Activated CD8-positive, alpha-beta memory T cell treated with anti-CD3 and anti-CD28 coated beads, Interleukin-2, amount 50 U/mL, for 48 hours (primary cell): ENCODE data around the gene MAP4K4.
"Not testable (repeated sequence)": the region's sequence is repeated elsewhere in the genome, so short reads cannot be mapped to it uniquely, and the experiment has no call there.

Experiments
- DNase-seq: peaks from one replicate; pipeline ENCODE4 v3.0.0-alpha.2; 2020

MAP4K4 gene

DNA sequence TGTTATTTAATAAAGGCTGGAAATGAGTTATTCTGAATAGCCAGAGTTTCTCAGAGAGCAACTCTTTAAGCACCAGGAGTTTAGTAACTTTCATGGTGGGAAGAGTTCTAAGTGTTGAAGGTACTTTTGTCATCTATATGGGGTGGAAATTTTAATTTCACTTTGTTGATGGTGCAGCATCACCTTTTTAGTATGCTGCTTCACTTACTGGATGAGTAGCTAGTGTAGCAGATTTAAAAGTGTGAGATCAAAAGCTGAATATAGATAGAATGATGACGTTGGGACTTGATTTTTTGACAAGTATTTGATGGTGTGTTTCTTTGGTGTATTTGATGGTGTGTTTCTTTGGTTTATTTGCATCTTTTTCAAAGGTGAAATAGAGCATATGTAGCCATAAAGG is 47.3 kb downstream of the MAP4K4 start:
- no peak for DNase-seq

DNA sequence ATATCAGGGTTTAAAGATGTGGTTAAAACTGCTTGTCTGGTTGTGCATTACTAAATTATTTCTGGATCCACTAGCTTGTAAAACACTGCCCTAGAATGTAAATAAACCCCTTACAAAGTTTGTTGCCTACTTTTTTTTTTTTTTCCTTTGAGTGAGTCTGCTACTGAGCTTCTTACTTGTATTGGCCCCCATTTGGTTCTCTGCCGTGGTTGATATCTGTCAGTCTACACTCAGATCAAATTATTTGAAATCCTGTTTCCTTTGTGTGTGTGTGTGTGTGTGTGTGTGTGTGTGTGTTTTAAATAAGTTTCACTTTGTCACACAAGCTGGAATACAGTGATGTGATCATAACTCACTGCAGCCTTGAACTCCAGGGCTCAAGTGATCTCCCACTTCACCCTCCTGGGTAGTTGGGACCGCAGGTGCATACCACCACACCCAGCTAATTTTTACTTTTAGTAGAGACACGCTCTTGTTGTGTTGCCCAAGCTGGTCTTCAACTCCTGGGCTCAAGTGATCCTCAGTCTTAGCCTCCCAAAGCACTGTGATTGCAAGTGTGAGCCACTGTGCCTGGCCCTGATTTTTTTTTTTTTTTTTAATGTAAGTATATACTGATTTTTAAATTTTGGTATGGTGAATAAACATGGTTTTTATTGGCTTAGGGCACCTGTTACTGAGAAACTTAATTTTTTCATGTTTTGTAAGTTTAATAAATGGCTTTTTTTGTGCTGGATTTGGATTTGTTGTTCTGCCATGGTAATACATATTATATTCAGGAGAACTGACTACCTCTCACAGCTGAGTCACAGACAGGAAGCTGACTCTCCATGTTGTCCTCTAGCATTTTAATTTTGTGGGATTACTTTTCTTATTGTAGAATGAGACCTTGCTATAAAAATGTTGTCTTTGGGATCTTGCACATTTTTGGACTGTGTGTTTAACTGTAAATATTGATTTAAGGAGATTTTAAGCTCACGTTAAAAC is 48.5 kb downstream of the MAP4K4 start:
- DNase-seq: no peak

DNA sequence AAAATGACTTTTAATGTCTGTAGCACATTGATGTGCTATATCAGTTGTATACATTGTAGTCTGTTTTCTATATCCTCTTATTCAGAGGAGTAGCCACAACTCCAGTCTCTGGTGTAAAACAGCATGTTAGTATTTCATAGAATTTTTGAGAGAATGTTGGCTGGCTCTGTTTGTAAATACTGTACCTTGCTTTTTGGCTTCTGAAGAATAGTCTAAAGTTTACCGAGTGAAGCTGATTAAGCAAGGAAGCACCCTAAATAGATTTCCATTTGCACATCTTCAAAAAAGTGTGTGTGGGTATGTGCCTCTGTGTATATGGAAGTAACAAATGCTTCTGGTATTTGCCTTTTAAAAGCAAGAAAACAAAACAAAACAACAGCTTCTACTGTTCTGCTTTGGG is 50.5 kb downstream of the MAP4K4 start:
- DNase-seq: no peak

DNA sequence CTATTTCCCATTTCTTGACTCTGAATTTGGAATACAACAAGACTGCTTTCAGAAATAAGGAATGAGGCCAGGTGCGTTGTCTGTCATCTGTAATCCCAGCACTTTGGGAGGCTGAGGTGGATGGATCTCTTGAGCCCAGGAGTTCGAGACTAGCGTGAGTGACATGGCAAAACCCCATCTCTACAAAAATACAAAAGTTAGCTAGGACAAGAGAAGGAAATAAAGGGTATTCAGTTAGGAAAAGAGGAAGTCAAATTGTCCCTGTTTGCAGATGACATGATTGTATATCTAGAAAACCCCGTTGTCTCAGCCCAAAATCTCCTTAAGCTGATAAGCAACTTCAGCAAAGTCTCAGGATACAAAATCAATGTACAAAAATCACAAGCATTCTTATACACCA is 51.0 kb downstream of the MAP4K4 start:
- DNase-seq: not testable (repeated sequence)

DNA sequence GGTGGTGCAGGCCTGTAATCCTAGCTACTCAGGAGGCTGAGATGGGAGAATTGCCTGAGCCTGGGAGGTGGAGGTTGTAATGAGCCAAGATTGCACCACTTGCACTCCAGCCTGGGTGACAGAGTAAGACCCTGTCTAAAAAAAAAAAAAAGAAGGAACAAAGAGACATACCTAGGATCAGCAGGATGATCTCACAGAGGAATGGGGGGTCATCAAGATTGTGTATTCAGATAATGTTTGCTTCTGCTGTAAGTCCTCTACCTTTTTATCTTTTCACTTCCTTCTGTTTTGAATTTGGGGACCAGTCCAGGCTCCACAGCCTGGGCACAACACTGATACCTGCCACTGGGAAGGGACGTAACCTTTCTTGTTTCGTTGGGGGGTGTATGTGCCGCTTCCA is 53.2 kb downstream of the MAP4K4 start:
- no peak for DNase-seq

DNA sequence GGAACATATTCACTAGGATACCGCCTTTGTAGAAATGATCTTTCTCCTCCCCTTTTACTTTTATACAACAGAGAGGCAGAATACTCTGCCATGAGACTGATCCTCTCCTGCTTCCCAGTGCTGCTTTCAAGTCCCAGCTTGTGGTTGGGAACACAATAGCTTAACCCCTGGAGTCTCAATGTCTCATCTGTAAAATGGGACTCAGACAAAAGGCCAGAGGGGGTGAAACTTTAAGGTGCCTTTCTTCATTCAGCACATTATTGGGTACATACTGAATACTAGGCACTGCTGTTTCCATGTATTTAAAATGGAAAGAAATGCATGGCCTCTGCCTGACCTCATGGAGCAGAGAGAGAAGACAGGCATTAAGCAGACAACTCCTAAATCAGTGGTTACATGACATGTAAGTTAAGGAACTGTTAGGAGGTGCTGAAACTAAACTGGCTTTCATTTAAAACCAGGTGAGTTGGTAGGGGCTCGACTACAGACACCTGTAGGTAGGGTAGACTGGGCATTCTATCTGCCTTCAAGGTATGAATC is 53.8 kb downstream of the MAP4K4 start:
- no peak for DNase-seq

DNA sequence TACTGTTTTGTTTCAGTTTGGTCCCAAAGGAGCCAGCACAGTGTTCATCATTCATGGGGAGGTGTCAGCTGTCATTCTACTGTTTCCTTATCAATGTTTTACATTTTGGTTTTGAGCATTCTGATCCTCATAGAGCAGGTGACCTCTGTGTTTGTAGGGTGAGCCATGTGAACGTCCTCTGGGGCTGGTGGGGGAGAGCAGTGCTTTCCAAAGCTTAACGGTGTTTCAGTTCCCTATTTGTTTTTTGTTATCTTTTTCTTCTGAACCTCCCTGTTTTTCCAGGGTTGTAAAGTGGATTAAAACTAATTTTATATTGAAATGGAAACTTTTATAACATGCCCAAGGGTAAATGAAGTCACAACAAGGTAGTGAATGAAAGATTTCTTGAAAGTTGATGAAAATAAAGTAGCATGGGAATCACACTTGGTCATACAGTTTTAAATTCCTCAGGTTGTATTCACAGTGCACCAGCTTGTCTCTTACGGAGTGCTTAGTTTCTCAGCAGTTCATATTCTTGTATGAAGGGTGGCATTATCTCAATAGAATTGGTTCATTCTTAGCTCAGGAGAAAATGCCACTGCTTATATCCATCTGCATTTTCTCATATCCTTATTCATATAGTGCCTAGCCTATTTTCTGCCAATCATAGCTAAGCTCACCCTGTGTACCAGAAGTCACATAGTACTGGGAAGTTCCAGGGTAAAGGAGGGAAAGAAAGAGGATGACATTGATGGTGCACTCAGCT is 54.5 kb downstream of the MAP4K4 start:
- DNase-seq: no peak

DNA sequence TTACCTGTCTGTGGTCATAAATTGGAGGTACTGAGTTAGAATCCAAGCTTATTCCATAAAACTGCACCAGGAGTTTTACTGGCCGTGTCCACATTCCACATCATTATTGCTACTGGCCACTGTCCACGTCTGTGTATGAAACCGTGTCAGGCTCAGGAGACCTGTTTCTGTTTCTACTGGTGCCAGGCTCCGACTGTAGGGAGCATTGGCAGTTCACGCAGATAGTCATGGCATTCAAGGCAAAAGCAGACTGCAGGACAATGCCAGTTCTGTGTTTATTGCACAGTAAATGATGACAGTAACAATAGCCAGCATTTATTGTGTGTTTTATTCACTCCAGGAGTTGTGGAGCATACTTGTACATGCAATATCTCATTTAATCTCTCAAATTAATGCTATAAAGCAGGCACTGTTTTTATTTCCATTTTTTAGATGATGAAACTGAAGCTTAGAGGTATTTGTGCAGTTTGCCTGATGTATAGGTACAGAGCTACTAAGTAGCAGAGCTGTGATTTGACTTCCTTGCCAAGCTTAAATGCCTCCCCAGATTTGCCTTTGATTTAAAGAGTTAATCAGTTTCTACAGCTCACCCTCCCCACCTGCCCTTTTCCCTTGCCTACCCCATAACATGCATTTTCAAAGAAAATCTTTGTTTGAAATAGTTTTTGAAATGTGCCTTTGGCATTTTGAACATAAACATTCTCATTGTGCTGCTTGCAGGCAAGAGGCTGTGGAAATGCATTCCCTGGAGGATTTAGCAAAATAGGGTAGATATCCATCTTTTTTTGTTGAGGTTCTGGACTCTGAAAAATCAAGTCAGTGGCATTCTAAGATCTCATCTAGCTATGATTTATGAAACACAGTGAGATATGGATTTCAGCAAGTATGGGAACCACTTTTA is 55.5 kb downstream of the MAP4K4 start:
- no peak for DNase-seq

DNA sequence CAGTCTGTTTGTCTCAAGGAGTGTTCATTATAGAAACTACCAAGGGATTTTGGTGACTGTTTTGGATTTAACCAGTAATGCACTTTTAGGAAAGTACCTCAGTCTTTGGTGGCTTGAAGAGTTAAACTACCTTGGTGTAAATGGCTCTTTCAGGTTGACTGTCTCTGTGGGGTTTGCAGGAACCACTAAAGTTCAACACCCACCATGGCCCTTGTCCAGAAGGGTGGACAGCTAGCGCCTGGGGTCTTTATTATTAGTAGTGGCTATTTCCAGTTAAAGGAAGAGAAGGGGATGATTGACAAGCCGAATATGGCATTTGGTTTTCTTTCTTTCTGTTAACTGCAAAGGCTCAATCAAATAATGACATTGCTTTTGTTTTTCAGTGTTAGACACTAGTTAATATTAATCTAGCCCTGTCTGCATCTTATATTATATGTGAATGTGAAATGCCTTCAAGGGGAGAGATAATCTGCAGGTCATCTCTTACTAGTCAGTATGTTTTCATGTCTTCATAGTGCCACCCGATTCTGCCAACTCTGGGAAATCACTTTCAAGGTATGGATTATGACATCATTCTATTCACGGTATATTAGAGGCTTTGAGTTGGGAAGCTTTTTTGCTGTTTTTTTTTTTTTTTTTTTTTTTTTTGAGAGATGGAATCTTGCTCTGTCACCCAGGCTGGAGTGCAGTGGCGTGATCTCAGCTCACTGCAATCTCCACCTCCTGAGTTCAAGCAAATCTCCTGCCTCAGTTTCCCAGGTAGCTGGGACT is 56.4 kb downstream of the MAP4K4 start:
- no peak for DNase-seq

DNA sequence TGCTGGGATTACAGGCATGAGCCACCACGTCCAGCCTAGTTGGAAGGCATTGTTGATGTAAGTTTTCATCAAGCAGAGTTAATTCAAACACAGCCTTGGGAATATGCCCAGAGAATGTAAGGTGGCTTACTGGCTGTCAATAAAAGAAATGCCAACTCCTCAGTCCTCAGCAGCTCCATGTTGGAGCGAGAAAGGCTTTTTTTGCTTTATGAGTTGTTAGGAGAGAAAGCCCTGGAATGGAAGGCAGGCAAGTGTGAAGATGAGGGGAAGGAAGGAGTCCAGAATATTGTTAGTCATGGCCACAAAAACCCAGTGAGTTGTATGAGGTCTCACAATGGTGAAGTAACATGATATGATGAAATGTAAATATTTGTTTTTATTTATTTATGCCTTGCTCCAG is 57.1 kb downstream of the MAP4K4 start:
- no peak for DNase-seq

DNA sequence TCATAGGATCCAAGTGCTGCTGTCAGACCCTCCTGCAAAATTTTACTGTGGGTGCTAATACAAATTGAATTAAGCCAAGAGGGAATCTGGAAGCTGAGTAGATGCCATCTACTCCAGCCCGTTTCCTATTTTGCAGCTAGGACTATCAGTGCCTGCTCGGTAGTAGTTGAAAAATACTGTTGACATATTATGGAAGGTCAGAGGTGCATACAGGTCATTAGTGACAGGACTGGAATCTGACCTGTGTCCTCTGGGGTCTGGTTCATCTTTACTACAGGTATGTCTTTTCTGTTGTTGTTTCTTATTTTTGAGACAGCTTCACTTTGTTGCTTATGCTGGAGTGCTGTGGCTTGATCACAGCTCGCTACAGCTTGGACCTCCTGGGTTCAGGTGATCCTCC is 58.8 kb downstream of the MAP4K4 start:
- DNase-seq: no peak

DNA sequence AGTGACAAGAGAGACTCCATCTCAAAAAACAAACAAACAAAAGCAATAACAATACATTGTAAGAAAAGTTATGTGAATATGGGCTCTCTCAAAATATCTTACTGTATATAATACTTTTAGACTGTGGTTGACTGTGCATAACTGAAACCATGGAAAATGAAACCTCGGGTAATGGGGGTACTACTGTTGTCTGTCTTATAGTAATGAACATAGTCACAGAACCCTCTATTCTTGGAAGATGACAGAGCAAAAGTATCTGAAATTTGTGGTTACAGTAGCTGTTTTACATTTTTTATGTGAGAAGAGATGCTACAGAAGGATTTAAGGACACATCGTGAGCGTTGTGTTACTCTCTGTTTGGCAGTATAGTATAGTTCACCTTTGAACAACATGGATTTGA is 60.5 kb downstream of the MAP4K4 start:
- no peak for DNase-seq

DNA sequence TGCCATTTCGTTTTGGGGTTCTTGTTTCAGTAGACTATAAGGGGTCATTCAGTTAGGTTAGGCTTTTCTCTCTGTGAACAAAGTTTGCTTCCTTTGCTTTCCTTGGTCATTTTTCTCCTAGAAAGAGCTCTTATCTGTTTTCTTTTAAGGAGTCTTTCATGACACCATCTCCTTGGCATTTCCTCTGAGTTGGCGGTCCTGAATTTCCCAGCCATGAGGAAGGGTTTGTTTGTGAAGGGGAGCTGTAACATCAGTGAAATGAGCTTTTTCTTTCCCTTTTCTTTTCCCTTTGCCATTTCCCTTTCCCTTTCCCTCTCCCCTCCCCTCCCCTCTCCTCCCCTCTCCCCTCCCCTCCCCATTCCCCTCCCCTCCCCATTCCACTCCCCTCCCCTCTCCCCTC is 61.7 kb downstream of the MAP4K4 start:
- DNase-seq: no peak

DNA sequence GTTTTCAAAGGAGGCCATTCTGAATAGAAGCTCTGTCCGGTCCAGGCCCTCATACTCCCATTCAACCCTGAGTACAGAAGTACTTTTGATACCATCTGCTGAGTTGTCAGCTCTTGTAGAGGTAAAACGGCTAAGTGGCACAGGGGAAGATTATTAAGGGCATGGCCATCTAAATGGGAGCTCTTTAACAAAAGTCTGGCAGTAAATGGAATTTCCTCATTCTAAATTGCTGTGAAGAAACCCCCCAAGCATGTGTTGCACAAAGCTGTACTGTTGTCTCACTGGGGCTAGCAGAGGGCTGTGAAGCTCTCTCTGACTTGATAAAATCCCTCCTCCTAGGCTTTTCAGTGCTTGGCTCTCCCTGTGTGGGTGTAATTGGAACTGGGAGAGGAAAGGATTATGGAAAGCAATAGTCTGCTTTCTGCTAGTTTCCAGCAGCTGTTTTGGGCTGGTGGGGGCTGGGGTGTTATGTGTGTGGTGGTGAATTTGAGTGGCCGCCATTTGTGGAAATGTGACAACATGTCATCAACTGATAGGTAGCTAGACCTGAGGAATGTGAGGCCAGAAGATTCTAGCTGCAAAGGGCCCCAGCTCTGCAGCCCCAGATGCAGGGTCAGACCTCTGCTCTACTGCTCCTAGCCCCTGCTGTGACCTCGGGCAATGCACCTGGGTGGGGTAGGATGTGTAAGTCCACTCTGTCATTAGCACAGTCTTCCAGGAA is 65.1 kb downstream of the MAP4K4 start:
- DNase-seq: no peak

DNA sequence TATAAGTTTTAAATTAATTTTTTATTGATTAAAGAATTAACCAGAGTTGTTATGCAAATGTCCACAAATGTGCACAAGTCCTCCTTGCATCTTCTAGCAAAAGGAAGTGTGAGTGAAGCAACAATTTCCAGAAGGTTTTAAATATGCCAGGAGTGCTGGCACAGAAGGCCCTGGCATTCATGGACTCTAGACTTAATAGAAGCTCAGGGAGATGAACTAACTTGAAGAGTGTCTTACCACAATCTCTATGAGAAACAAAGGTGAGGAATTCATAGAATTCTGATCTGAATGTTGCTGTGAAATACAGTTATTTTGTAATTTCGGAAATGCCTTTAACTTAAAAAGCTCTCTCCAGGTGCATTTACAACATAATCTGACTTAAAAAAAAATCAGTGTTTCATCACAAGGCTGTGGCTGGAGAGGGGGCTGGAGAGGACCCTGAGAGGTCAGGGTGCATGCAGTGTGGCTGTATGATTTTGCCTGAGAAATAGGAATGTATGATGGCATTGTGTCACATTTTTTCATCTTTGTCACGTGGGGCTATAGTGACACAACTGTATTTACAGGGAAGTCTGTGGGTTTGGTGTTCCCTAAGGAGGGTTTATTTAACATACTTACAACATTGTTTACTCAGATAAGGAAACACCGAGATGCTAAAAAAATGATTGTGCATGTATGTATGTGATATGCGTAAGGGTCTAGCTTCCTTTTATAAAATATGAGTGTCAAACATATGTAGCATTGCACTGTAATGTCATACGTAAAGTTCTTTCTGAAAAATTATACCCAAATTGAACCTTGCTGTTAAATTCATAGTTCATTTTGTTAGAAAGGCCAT is 66.2 kb downstream of the MAP4K4 start:
- DNase-seq: no peak

DNA sequence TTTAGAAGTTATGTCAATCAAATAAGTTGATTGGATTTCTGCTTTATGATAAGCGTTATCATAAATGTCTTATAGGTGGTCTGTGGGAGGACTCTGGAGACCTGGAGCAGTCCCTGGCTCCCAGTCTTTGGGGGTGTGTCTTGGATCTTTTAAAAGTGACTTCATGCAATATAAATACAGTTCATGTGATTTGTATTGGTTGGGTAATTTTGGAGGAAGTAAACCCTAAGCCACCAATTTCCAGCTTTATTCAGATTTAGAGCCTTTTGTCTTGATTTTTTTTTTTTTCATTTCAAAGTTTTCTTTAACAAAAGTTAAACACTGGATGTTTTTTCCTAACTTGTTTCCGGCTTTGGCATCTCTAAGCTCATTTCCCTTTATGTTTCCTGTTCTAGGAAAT is 68.8 kb downstream of the MAP4K4 start:
- DNase-seq: no peak

DNA sequence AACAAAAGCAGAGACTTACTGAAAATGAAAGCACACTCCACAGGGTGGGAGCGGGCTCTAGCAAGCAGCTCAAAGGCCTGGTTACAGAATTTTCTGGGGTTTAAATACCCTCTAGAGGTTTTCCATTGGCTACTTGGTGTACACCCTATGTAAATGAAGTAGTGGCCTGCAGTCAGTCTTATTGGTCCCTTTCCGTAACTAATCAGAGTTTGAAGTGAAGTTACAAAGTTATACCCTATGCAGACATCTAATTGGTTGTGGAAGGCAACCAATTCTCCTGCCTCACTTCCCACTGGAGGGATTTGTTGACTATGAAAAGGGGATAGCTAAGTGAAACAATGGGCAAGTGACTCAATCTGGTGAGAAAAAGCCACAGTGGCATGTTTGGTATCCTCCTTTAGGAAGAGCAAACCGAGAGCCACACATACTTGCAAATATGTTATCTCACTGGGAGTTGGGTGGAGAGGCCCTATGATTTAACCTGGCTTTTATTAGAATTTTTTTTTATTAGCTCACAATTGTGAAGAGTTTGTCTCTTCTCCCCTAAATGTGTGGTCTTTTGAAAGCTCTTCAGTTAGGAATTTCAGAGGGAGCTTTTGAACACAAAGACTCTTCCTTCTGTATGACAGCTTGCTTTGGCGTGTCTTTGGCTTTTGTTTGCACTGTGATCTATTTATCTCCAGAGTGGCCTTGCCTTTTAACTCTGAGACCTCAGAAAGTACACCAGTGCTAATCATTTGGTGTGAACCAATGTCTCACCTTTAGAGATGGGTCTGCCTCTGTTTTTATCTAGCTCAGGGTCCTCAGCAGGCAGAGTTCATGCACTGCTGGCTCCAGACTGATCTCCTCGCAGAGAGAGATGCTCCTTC is 69.6 kb downstream of the MAP4K4 start:
- no peak for DNase-seq

DNA sequence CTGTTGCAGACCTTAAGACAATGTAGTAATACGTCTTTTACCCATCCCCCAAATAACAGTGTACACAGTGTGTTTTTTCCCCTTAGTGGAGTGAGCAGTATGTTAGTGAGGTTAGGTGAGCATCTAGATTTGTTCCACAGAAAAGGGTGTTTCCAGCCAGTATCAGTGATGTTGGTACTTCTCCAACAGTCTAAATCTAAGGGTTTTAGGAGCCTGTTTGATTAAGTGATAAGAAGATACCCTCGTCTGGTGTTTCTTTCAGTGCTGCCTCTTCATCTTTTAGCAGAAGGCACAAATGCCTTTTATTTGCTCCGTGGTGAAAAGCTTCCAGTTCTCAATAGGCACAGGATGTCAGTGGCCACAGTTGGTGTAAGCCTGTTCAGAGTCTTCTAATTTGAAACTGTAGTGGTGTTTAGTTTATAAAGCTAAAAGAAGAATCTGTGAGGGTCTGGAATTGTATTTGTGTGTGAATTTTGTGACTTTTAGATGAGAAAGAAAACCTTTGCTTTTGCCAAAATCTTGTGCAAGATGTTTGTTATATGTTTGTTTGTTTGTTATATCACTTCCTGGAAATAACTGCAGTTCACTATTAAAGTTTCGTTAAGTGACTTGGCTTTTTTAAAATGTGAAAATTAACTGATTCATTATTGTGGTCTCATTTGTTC is 71.2 kb downstream of the MAP4K4 start:
- DNase-seq: no peak

DNA sequence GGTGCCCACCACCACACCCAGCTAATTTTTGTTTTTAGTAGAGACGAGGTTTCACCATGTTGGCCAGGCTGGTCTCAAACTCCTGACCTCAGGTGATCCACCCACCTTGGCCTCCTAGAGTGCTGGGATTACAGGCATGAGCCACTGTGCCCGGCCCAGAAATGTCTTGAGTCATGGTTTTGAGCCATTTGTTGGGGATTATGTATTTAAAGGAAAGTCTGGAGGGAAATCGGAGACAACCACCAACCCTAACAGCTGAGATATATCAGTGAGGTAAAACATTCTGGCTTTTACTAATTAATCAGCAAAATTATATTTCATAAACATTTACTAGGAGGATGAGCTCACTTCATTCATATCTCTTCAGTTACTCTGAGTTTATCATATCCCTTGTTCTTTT is 72.2 kb downstream of the MAP4K4 start:
- not testable (repeated sequence) for DNase-seq
